Measurements from ENCODE around the gene TSPAN13.

TSPAN13 gene
- long read RNA-seq, donor 1, transcript TSPAN13-201 (6 exons, 2,093 nt) = major isoform, 8 of 8 reads
- long read RNA-seq, donor 1, partial matches to known transcripts = 0 of 8 reads
- long read RNA-seq, donor 1, other reads (novel, unspliced or antisense) = 0 of 8 reads
- long read RNA-seq, donor 2, transcript TSPAN13-201 (6 exons, 2,093 nt) = major isoform, 6 of 43 reads
- long read RNA-seq, donor 2, partial matches to known transcripts = 25 of 43 reads
- long read RNA-seq, donor 2, other reads (novel, unspliced or antisense) = 12 of 43 reads
- long read RNA-seq, donor 3, partial matches to known transcripts = 0 of 4 reads
- long read RNA-seq, donor 3, other reads (novel, unspliced or antisense) = 0 of 4 reads
- long read RNA-seq, donor 4, transcript TSPAN13-201 (6 exons, 2,093 nt) = major isoform, 9 of 75 reads
- long read RNA-seq, donor 4, partial matches to known transcripts = 20 of 75 reads
- long read RNA-seq, donor 4, other reads (novel, unspliced or antisense) = 46 of 75 reads
- long read RNA-seq, donor 5, transcript TSPAN13-201 (6 exons, 2,093 nt) = major isoform, 9 of 9 reads
- long read RNA-seq, donor 5, partial matches to known transcripts = 0 of 9 reads
- long read RNA-seq, donor 5, other reads (novel, unspliced or antisense) = 0 of 9 reads
- long read RNA-seq, donor 6, transcript TSPAN13-201 (6 exons, 2,093 nt) = major isoform, 12 of 74 reads
- long read RNA-seq, donor 6, partial matches to known transcripts = 26 of 74 reads
- long read RNA-seq, donor 6, other reads (novel, unspliced or antisense) = 36 of 74 reads
- long read RNA-seq, donor 7, transcript TSPAN13-201 (6 exons, 2,093 nt) = major isoform, 19 of 115 reads
- long read RNA-seq, donor 7, partial matches to known transcripts = 54 of 115 reads
- long read RNA-seq, donor 7, other reads (novel, unspliced or antisense) = 42 of 115 reads
- long read RNA-seq, donor 8, transcript TSPAN13-201 (6 exons, 2,093 nt) = major isoform, 13 of 95 reads
- long read RNA-seq, donor 8, partial matches to known transcripts = 74 of 95 reads
- long read RNA-seq, donor 8, other reads (novel, unspliced or antisense) = 8 of 95 reads

GRCh38 chr7:16753102-16753931 is at the start of gene TSPAN13:
Gene TSPAN13 (plus strand): TSS chr7:16753755. CDS start chr7:16753968, 213 bp downstream.
- peak; percentile 81 for DNase-seq

GRCh38 chr7:16708511-16708910 is 45.0 kb upstream of the TSPAN13 start:
- DNase-seq = no peak

- DNase-seq = no peak
Observed at GRCh38 chr7:16708980-16709379, 44.6 kb upstream of the TSPAN13 start.

GRCh38 chr7:16710651-16711050 is 42.9 kb upstream of the TSPAN13 start:
- no peak for DNase-seq

- no peak for DNase-seq
Observed at GRCh38 chr7:16711730-16712129, 41.8 kb upstream of the TSPAN13 start.

- DNase-seq = no peak
Observed at GRCh38 chr7:16712916-16713315, 40.6 kb upstream of the TSPAN13 start.

- DNase-seq = no peak
Observed at GRCh38 chr7:16715928-16716327, 37.6 kb upstream of the TSPAN13 start.

GRCh38 chr7:16718111-16718656 is 35.4 kb upstream of the TSPAN13 start:
- no peak for DNase-seq

GRCh38 chr7:16719699-16720098 is 33.9 kb upstream of the TSPAN13 start:
- DNase-seq = no peak

- no peak for DNase-seq
Observed at GRCh38 chr7:16721541-16721940, 32.0 kb upstream of the TSPAN13 start.

GRCh38 chr7:16724344-16724743 is 29.2 kb upstream of the TSPAN13 start:
- DNase-seq = no peak

GRCh38 chr7:16726189-16726588 is 27.4 kb upstream of the TSPAN13 start:
- DNase-seq = no peak

- no peak for DNase-seq
Observed at GRCh38 chr7:16727736-16728135, 25.8 kb upstream of the TSPAN13 start.

- DNase-seq = no peak
Observed at GRCh38 chr7:16728811-16729210, 24.7 kb upstream of the TSPAN13 start.

- no peak for DNase-seq
Observed at GRCh38 chr7:16729541-16729940, 24.0 kb upstream of the TSPAN13 start.

GRCh38 chr7:16730937-16731336 is 22.6 kb upstream of the TSPAN13 start:
- no peak for DNase-seq

- DNase-seq = no peak
Observed at GRCh38 chr7:16732828-16733227, 20.7 kb upstream of the TSPAN13 start.

- no peak for DNase-seq
Observed at GRCh38 chr7:16734148-16734726, 19.3 kb upstream of the TSPAN13 start.

- DNase-seq = no peak
Observed at GRCh38 chr7:16735020-16735419, 18.5 kb upstream of the TSPAN13 start.

- no peak for DNase-seq
Observed at GRCh38 chr7:16738011-16738688, 15.4 kb upstream of the TSPAN13 start.
